ENCODE data around the gene MSRB3. TPM values are rescaled to one million over a fixed set of nuclear protein-coding genes. Genes with fewer than 3 reads are reported as not detected.

MSRB3 gene
- total and polyA plus RNA-seq, 2 of the 8 experiments (the other 6 are each of a cell fraction or from before 2014, with no cell fraction given): 0.32 to 1.2 TPM

- no peak for TF ChIP-seq RNF2 (IDR thresholded peaks at IDR 0.05; ENCODE audit: borderline replicate concordance, low read depth, low read length, missing control alignments, poor library complexity, severe bottlenecking)
- TF ChIP-seq KDM1A (IDR thresholded peaks at IDR 0.05; ENCODE audit: borderline replicate concordance, low read length): no peak
- no peak for TF ChIP-seq SAP30 (IDR thresholded peaks at IDR 0.05; ENCODE audit: insufficient read depth, insufficient replicate concordance, low read length)
- no peak for TF ChIP-seq TAF7 (optimal IDR thresholded peaks at IDR 0.05; ENCODE audit: borderline replicate concordance, low read depth, low read length)
- H2AK5ac ChIP-seq (ENCODE audit: low read depth, low read length): no peak overlapping the region
- no peak overlapping the region for H2BK15ac ChIP-seq (ENCODE audit: low read length)
- no peak overlapping the region for H3K27ac ChIP-seq (ENCODE audit: low read depth, low read length)
- H2BK12ac ChIP-seq (ENCODE audit: low read depth, low read length): no peak overlapping the region
- H3K36me3 ChIP-seq (ENCODE audit: control insufficient read depth in 2 of 4, insufficient read depth in 4 of 4, low read length in 3 of 4): no peaks in the 10 kb centered on the region
- peaks cover 0 to 2% (median under 1%) of the 10 kb centered on the region in 4 experiments; a peak in 2 of 7 replicates for H3K4me1 ChIP-seq (replicated peaks in 1 of 4; ENCODE audit: control insufficient read depth in 3 of 4, insufficient read depth in 4 of 4, low read length in 3 of 4)
- ChIA-PET POLR2A (ENCODE audit: partially characterized antibody) (no interaction called here), CTCF (ENCODE audit: partially characterized antibody) (no interaction called here)
- no peak overlapping the region for H4K91ac ChIP-seq (replicated peaks; ENCODE audit: insufficient read length, low read length)
- H4K20me1 ChIP-seq (replicated peaks in 1 of 2; ENCODE audit: control insufficient read depth in 1 of 2, insufficient read depth in 2 of 2, low read length in 2 of 2): no peaks in the 10 kb centered on the region
- H2BK5ac ChIP-seq (ENCODE audit: low read depth, low read length): no peak overlapping the region
- DNase-seq (ENCODE audit: low read depth in 1 of 2, low spot score in 2 of 2): no peak
- no peak overlapping the region for H3K4ac ChIP-seq (replicated peaks; ENCODE audit: insufficient read length, low read depth, low read length)
- no peak overlapping the region for H2BK20ac ChIP-seq (ENCODE audit: low read length)
- no peaks in the 10 kb centered on the region for H3K79me2 ChIP-seq (ENCODE audit: control insufficient read depth in 1 of 2, insufficient read depth in 2 of 2, low read length in 2 of 2)
- H3K27me3 ChIP-seq (replicated peaks in 1 of 4; ENCODE audit: control insufficient read depth in 3 of 4, extremely low read depth in 1 of 4, insufficient read depth in 3 of 4, low read length in 3 of 4): no peaks in the 10 kb centered on the region
- H3K4me2 ChIP-seq (ENCODE audit: insufficient read depth in 1 of 2, low read depth in 2 of 2, low read length in 2 of 2): no peak overlapping the region
- 90% methylated on average over 7 of the region's 7 CpGs; no CpG with 5 or more reads in 1 of the 2 experiments for WGBS, 2 experiments (ENCODE audit: extremely low coverage in 1 of 2, insufficient coverage in 1 of 2, insufficient read length in 1 of 2, insufficient replicate concordance in 2 of 2, low coverage in 1 of 2, low lambda C conversion rate in 2 of 2, missing lambda C conversion rate in 1 of 2)
- no peak overlapping the region for H3K9ac ChIP-seq (replicated peaks in 1 of 4; ENCODE audit: extremely low read depth in 1 of 4, low read depth in 3 of 4, low read length in 3 of 4)
- no peaks in the 10 kb centered on the region for H3K23me2 ChIP-seq (ENCODE audit: low read depth, low read length)
- no peak overlapping the region for H3K18ac ChIP-seq (ENCODE audit: extremely low read depth, low read length)
- no peak overlapping the region for H2BK120ac ChIP-seq (replicated peaks; ENCODE audit: low read depth, low read length)
- H2AFZ ChIP-seq (ENCODE audit: low read length): no peak overlapping the region
- no peak overlapping the region for H3K56ac ChIP-seq (replicated peaks; ENCODE audit: insufficient read length, low read depth, low read length)
- H3K9me3 ChIP-seq (ENCODE audit: insufficient read depth in 2 of 2, low read depth in 1 of 2, low read length in 1 of 2): no peaks in the 10 kb centered on the region
- no peak overlapping the region for H3K14ac ChIP-seq (ENCODE audit: insufficient read length)
- no peak overlapping the region for H4K5ac ChIP-seq (ENCODE audit: insufficient read length, low read depth, low read length)
- no peak overlapping the region for H4K8ac ChIP-seq (ENCODE audit: extremely low read depth, insufficient read depth, low read length)
- no peak overlapping the region for H3K23ac ChIP-seq (ENCODE audit: insufficient read length)
- H3K79me1 ChIP-seq (ENCODE audit: low read depth, low read length): no peaks in the 10 kb centered on the region
- H3K4me3 ChIP-seq (ENCODE audit: extremely low read depth in 1 of 4, insufficient read depth in 2 of 4, low read depth in 3 of 4, low read length in 4 of 4): no peak overlapping the region
- no peak for FAIRE-seq
These were observed 221.8 kb downstream of the MSRB3 start for GRCh38 chr12:65500091-65500900.
